HL-60 (cell line): ENCODE measurements around the gene CHRNA4.

Source experiments
- DNase-seq, 2 experiments: peaks; one replicate each; pipeline ENCODE4 v3.0.0-alpha.2; 2010 to 2020; ENCODE audit warnings: low read depth in 1 of 2, low spot score in 1 of 2
- H3K27ac ChIP-seq: fragments of 250-450 bp; sonication (Bioruptor Pico); replicated peaks from 2 replicates; pipeline ENCODE4 v1.5.1; 2020; ENCODE audit warnings: mild to moderate bottlenecking, moderate library complexity
- H3K27me3 ChIP-seq: fragments of 250-450 bp; sonication (Bioruptor Pico); 2 replicates; pipeline ENCODE4 v1.5.1; 2021; ENCODE audit warnings: mild to moderate bottlenecking, moderate library complexity; ENCODE audit not compliant: insufficient read depth, poor library complexity, severe bottlenecking
- H3K4me3 ChIP-seq: replicated peaks from 2 replicates; pipeline ENCODE4 v1.5.1; 2011; ENCODE audit warnings: mild to moderate bottlenecking, control low read depth, low read length; ENCODE audit not compliant: insufficient read depth
- CTCF ChIP-seq: IDR thresholded peaks from one replicate; pipeline ENCODE4 v1.5.1; 2011; ENCODE audit warnings: low read length, control low read depth, inconsistent platforms; ENCODE audit not compliant: insufficient read depth
- GABPA ChIP-seq: IDR thresholded peaks from 2 replicates; pipeline ENCODE4 v1.6.1; 2012; ENCODE audit warnings: low read depth
- POLR2AphosphoS5 ChIP-seq: IDR thresholded peaks from 2 replicates; pipeline ENCODE4 v1.6.1; 2012; ENCODE audit warnings: low read depth
- REST ChIP-seq: IDR thresholded peaks from 2 replicates; pipeline ENCODE4 v1.6.1; 2012; ENCODE audit warnings: low read depth; ENCODE audit not compliant: insufficient replicate concordance
- SPI1 ChIP-seq: IDR thresholded peaks from 2 replicates; pipeline ENCODE4 v1.6.1; 2012; ENCODE audit warnings: low read depth, mild to moderate bottlenecking, borderline replicate concordance

The CHRNA4 gene

GRCh38 chr20:63293456-63293855 lies 67.7 kb downstream of the CHRNA4 start:
- no peak for DNase-seq
- no peak overlapping the region for H3K4me3 ChIP-seq
- TF ChIP-seq GABPA (no peak), REST (no peak), SPI1 (no peak), POLR2AphosphoS5 (no peak), CTCF (no peak)
- no peak overlapping the region for H3K27ac ChIP-seq
- peaks cover 20% of the 10 kb centered on the region for H3K27me3 ChIP-seq
